Hematopoietic multipotent progenitor cell treated with erythropoietin and hydrocortisone succinate and interleukin-3 and kit ligand, for 6 days (in vitro differentiated cells): ENCODE data around the gene MYO1E.
"Not testable (repeated sequence)": the region's sequence is repeated elsewhere in the genome, so short reads cannot be mapped to it uniquely, and the experiment has no call there.

Source experiments
- DNase-seq: peaks from one replicate; pipeline ENCODE4 v3.0.0-alpha.2; 2015

The MYO1E gene

DNA sequence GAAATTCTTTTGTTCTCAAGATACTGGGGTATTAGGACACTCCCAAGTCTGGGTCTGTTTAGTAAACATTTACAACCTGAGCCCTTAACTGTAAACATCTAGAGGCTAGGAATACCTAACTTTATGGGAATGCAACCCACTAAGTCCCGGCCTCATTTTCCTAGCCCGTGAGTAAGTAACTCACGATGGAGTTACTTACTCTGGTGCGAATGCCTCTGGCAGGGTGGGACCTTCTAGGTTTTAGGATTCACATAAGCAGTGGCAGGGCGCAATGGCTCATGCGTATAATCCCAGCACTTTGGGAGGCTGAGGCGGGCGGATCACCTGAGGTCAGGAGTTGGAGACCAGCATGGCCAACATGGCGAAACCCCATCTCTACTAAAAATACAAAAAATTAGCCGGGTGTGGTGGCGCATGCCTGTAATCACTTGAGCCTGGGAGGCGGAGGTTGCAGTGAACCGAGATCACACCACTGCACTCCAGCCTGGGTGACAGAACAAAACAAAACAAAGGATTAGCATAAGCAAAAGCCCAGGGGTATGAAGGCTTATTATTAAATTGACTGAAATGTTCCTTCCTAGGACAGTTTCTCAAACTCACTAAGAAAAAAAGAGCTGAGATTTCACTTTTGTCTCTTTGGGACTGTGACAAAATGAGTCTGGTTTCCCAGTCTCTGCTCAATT, 14.7 kb upstream of the MYO1E start:
- not testable (repeated sequence) for DNase-seq

DNA sequence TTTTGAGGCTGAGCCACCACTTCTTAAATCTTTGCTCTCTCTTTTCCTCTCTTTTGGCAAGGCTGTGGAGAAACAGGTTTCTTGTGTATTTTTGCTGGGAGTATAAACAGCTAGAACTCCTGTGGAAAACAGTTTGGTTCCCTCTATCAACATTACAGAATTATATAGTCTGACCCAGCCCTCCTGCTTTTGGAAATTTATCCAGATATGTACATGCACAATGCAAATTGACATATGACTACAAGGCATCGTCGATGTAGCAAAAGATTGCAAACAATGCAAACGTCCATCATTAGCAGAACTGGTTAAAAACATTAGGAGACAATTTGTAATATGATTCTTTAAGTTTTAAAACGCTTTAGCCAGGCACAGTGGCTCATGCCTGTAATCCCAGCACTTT, 12.5 kb upstream of the MYO1E start:
- no peak for DNase-seq

DNA sequence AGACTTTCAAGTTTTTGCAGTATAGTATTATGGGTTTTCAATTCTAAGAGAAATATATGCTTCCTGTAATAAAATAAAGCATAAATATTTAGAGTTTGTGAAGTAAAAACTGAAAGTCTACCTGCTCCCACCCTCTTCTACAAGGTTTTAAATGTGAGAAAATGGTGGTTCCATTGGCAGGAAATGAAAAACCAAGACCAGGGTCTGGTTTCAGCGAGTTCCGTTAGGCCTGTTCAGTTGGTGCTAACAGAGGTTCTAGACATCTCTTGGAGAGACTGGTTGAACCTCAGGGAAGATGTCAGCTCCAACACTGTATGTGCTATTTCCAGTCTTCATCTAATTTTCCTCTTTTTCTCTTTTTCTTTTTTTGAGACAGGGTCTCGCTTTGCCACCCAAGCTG, 11.8 kb upstream of the MYO1E start:
- DNase-seq: no peak

DNA sequence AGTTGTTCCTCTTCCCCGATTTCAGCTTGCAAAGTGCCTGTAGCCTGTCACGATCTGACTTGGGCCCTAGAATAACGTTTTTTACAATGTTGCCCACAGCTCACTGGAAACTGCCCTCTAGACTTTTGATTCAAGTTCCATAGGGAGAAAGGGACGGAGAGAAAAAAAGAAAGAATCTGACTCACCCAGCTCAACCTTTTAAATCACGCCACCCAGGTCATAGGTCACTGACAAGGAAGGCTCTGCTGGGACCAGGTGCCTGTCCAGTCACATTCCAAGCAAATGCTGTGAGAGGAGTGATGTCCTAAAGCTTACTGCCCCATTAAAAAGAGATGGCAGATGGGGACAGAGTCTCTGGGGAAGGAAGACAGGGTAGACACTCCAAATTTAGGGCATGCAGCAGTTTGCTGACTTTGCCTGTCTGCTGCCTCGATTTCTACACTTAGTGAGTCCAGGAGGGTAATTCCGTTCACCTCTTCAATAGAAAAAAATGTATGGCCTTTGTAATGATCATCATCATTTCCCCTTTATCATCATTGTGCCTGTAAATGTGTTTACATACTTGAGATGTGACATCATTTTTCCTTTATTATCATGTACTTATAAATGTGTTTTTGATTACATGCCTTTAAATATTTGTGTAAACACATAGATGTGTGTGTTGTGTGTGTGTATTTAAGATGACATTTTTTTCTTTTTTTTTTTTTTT, 8.4 kb upstream of the MYO1E start:
- DNase-seq: no peak

DNA sequence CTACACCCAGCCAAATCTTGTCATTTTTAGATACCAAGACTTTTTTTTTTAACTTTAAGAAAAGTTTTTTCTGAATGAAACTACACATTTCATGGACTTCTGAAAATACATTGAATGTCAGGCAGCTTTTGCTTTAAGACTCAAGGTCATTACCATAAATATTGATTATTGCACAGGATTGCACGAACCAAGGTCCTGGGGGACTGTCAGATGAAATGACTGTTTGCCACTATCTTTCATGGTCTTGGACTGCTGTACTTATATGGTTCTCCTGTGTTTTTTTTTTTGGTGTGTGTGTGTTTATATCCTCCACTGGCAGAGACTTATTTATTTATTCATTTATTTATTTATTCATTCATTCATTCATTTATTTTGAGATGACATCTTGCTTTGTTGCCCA, 6.9 kb upstream of the MYO1E start:
- DNase-seq: no peak

- DNase-seq: no peak
Measured at GRCh38 chr15:59378855-59379254, 6.2 kb upstream of the MYO1E start.

- DNase-seq: no peak
Measured at GRCh38 chr15:59377924-59378323, 5.3 kb upstream of the MYO1E start.

DNA sequence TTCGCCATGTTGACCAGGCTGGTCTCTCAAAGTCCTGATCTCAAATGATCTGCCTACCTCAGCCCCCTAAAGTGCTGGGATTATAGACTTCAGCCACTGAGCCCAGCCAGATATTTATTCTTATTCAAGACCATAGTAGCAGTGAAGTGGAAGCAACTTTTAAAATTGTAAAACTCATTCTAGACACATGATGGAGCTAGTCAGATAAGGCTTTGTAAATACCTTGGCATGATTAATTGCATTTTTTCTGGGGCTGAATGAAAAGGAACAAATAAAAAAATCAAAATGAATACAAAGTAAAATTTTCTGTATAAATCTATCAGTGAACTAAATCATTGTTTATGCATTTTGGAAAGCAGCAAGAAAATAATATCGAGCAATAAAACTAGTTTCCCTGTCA, 4.1 kb upstream of the MYO1E start:
- DNase-seq: no peak

- no peak for DNase-seq
Measured at GRCh38 chr15:59373215-59373614, 544 bp upstream of the MYO1E start.

GRCh38 chr15:59371458-59372351, 966 bp downstream of the MYO1E start:
- DNase-seq: no peak

DNA sequence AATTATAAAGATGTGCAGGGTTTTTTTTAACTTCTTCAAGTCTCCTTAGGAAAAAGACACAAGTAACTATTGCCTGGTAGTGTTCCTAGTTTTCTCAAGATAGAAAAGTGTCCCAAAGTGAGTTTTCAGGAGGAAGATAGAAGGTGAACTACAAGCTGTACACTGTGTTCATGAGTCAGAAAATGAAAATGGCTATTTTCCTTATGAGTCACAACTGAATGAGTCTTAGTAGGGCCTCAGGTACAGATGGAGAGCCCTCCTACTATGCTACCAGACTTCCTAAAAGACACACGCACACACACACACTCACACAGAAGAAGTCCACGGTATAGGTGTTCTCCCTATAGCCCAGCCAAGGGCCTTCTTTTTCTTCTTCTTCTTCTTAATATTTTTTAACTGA, 3.1 kb downstream of the MYO1E start:
- DNase-seq: no peak

- peak; percentile 46 for DNase-seq
Measured at GRCh38 chr15:59367022-59367451, 5.6 kb downstream of the MYO1E start.

DNA sequence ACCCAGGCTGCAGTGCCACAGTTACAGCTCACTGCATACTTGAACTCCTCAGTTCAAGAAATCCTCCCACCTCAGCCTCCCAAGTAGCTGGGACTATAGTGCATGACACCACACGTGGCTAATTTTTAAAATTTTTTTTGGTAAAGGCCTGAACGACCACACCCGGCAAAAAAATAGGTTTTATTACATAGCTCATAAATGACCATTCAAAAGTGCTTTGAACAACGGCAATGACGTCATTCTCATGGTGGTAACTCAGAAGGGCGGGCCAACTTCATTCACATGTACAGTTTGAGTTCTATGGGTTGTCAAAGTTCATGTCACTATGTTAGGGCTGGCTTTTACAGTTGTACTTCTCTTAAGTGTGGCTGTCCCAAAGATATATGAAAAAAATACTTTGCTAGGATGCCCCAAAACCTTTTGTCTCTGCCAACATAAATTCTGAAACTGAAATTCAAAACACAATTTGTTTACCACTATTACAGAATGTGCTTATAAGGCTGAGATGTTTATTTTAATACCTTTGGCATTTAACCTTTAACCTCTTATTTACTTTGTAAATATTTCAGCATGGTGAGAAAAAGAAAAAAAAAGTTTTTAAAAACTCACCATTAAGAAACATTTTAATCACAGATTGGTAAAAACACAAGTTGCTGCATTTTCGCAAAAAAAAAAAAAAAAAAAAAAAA, 6.2 kb downstream of the MYO1E start:
- no peak for DNase-seq

GRCh38 chr15:59364248-59364647, 8.4 kb downstream of the MYO1E start:
- DNase-seq: no peak

GRCh38 chr15:59362331-59362730, 10.3 kb downstream of the MYO1E start:
- DNase-seq: no peak

DNA sequence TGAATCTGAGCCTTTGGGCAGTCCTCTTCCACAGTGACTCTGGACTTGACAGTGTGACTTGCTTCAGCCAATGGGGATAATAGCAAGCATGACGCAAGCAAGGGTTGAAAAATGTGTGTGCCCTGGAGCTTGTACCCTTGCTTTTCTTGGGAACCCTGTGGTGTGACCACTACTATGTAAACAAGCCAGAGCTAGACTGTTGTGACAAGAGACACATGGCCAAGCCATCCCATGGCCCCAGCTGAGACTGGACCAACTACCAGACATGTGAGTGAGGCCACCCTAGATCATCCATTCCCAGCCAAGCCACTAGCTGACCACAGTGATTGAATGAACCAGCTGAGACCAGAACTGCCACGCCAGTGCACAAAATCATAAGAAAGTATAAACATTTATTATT, 11.8 kb downstream of the MYO1E start:
- DNase-seq: no peak

- DNase-seq: no peak
Measured at GRCh38 chr15:59360305-59360704, 12.4 kb downstream of the MYO1E start.

- no peak for DNase-seq
Measured at GRCh38 chr15:59355730-59356129, 16.9 kb downstream of the MYO1E start.

DNA sequence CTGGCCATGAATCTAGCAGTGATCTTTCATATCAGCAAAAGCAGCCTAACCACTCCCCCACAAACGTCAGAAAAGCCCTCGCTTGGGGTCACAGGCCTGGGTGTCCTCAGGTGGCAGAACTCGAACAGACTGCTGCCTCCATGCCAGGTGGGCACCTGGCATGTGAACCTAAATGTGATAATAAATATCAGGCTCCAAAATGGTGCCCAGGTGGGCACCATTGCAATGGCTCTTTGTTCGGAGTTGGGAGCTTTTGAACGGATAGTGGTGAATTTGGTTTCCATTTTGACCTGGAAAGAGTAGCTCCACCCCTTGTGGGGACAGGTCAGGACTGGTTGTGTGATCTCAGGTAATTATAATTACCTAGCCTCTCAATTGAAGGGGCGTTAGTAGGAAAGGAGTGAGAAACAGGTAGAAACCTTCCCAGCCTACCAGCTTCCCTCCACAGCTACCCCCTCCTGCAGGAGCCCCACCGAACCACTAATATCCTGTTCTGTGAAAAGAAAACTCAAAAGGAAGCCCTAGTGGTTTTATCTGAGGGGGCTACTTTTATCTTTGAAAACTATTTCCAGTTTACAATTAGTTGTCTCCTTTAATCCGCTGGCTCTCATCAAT, 18.1 kb downstream of the MYO1E start:
- no peak for DNase-seq

DNA sequence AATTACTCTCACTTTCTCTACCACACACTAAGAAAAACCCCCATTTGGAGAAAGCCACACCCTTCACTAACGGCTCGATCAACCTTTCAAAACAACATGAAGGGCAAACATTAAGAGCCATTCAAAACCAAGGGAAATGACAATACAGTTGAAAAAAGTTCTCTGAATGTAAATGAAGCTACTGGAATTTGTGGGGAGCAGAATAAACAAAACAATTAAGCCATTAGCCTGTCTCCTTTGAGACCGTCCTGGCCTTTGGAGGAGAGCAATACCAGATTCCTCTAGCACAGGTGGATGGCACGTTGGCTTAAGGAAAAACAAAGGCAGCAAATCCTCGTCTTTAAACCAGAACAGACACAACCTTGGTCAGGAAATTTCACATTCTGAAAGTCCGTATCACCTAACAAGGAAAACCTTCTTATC, 18.7 kb downstream of the MYO1E start:
- no peak for DNase-seq

DNA sequence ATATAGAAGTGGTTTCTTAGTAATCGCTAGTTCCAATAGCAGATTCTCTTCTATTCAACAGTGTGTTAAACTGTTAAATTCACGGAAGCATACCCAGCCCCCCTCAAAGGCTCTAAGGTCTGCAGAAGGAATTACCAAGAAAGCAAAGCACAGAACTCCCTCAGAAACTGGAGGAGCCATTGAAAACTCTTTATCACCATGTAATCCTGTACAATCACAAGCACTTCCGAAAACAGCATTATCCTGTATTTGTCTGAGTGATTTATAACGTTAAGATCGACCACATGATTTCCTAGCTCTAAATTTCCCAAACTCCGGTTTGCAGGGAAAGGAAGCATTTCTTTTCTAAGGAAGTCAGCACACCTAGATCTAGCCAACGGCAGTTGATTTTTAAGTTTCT, 20.0 kb downstream of the MYO1E start:
- no peak for DNase-seq

GRCh38 chr15:59352189-59352588, 20.5 kb downstream of the MYO1E start:
- DNase-seq: no peak

DNA sequence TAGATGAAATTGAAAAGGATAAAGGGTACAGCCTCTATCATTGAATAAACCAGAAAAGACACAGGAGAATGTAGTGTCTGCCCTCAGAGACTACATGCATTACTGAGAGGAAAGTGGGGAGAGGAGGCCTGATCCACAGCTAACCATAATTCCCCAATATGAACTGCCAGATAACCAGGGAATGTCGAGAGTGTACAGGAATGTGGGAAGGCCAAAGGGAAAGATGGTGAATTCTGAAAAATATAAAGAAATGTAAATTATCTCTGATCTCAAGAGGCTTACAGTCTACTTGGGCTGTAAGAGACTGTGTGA, 22.3 kb downstream of the MYO1E start:
- DNase-seq: no peak
